ENCODE measurements around the gene QSOX2. TPM values are rescaled to one million over a fixed set of nuclear protein-coding genes. Genes with fewer than 3 reads are reported as not detected.

QSOX2 gene
- total RNA-seq, 1 experiment from 2014 or later, result 9.9 TPM

- intact Hi-C loops (cut with micrococcal nuclease), result no loop called here
- BruUV-seq (replicated peaks), result no TSS peak
- ChIA-PET CTCF (no interaction called here), POLR2A (ENCODE audit: unreplicated experiment) (no interaction called here)
- DNase-seq, result no peak
- no peak overlapping the region for H3K9ac ChIP-seq (ENCODE audit: low read length)
- H3K36me3 ChIP-seq (ENCODE audit: low read depth, low read length), result no peaks in the 10 kb centered on the region
- H3K9me3 ChIP-seq (ENCODE audit: low read length), result no peaks in the 10 kb centered on the region
- TF ChIP-seq EZH2 (IDR thresholded peaks at IDR 0.05; ENCODE audit: low read length, unreplicated experiment) (no peak), CTCF (conservative IDR thresholded peaks at IDR 0.05; ENCODE audit: low read depth, low read length) (no peak), EZH2phosphoT487 (IDR thresholded peaks at IDR 0.05; ENCODE audit: borderline replicate concordance, low read length) (no peak)
- no peak overlapping the region for H2AFZ ChIP-seq (ENCODE audit: low read length)
- H3K4me3 ChIP-seq (ENCODE audit: low read length), result no peak overlapping the region
- no peak overlapping the region for H3K4me2 ChIP-seq (ENCODE audit: low read length)
- no peak for ATAC-seq
- H3F3A ChIP-seq (ENCODE audit: low read length, unreplicated experiment), result no peaks in the 10 kb centered on the region
- H3K27me3 ChIP-seq (ENCODE audit: low read length), result no peaks in the 10 kb centered on the region
- H3K79me2 ChIP-seq (ENCODE audit: low read length), result no peaks in the 10 kb centered on the region
- H3K4me1 ChIP-seq (ENCODE audit: insufficient read depth, low read length), result no peaks in the 10 kb centered on the region
- H3K27ac ChIP-seq (ENCODE audit: low read length), result no peak overlapping the region
- H4K20me1 ChIP-seq (ENCODE audit: low read length), result no peaks in the 10 kb centered on the region
- no peaks in the 10 kb centered on the region for H3K9me2 ChIP-seq (replicated peaks; ENCODE audit: low read length)
These were observed 27.7 kb upstream of the QSOX2 start for GRCh38 chr9:136273244-136273865.

GRCh38 chr9:136270173-136270705 lies 24.6 kb upstream of the QSOX2 start:
- Histone ChIP-seq H3K9ac (ENCODE audit: low read length) (no peak overlapping the region), H3K9me3 (ENCODE audit: low read length) (no peaks in the 10 kb centered on the region), H3K27ac (ENCODE audit: low read length) (no peak overlapping the region), H3K36me3 (ENCODE audit: low read depth, low read length) (no peaks in the 10 kb centered on the region), H3K9me2 (replicated peaks; ENCODE audit: low read length) (no peaks in the 10 kb centered on the region), H4K20me1 (ENCODE audit: low read length) (no peaks in the 10 kb centered on the region), H2AFZ (ENCODE audit: low read length) (no peak overlapping the region), H3K4me3 (ENCODE audit: low read length) (no peak overlapping the region), H3F3A (ENCODE audit: low read length, unreplicated experiment) (no peaks in the 10 kb centered on the region), H3K4me2 (ENCODE audit: low read length) (no peak overlapping the region), H3K79me2 (ENCODE audit: low read length) (no peaks in the 10 kb centered on the region), H3K4me1 (ENCODE audit: insufficient read depth, low read length) (no peaks in the 10 kb centered on the region), H3K27me3 (ENCODE audit: low read length) (no peaks in the 10 kb centered on the region)
- TF ChIP-seq EZH2 (IDR thresholded peaks at IDR 0.05; ENCODE audit: low read length, unreplicated experiment) (no peak), EZH2phosphoT487 (IDR thresholded peaks at IDR 0.05; ENCODE audit: borderline replicate concordance, low read length) (no peak), CTCF (conservative IDR thresholded peaks at IDR 0.05; ENCODE audit: low read depth, low read length) (no peak)
- no peak for ATAC-seq
- no peak for DNase-seq
- ChIA-PET CTCF (no interaction called here), POLR2A (ENCODE audit: unreplicated experiment) (no interaction called here)
- no TSS peak for BruUV-seq (replicated peaks)
- intact Hi-C loops (cut with micrococcal nuclease), result no loop called here

GRCh38 chr9:136268735-136269134 lies 23.1 kb upstream of the QSOX2 start:
- no peaks in the 10 kb centered on the region for H3K27me3 ChIP-seq (ENCODE audit: low read length)
- no peak overlapping the region for H2AFZ ChIP-seq (ENCODE audit: low read length)
- ChIA-PET POLR2A (ENCODE audit: unreplicated experiment) (no interaction called here), CTCF (no interaction called here)
- no peaks in the 10 kb centered on the region for H3K36me3 ChIP-seq (ENCODE audit: low read depth, low read length)
- DNase-seq (no peak), ATAC-seq (no peak)
- H3K4me2 ChIP-seq (ENCODE audit: low read length), result no peak overlapping the region
- TF ChIP-seq CTCF (conservative IDR thresholded peaks at IDR 0.05; ENCODE audit: low read depth, low read length) (no peak), EZH2phosphoT487 (IDR thresholded peaks at IDR 0.05; ENCODE audit: borderline replicate concordance, low read length) (no peak), EZH2 (IDR thresholded peaks at IDR 0.05; ENCODE audit: low read length, unreplicated experiment) (no peak)
- no peaks in the 10 kb centered on the region for H3F3A ChIP-seq (ENCODE audit: low read length, unreplicated experiment)
- no peaks in the 10 kb centered on the region for H3K9me3 ChIP-seq (ENCODE audit: low read length)
- no TSS peak for BruUV-seq (replicated peaks)
- no peak overlapping the region for H3K27ac ChIP-seq (ENCODE audit: low read length)
- no peaks in the 10 kb centered on the region for H3K79me2 ChIP-seq (ENCODE audit: low read length)
- H3K4me1 ChIP-seq (ENCODE audit: insufficient read depth, low read length), result no peaks in the 10 kb centered on the region
- intact Hi-C loops (cut with micrococcal nuclease), result no loop called here
- H4K20me1 ChIP-seq (ENCODE audit: low read length), result no peaks in the 10 kb centered on the region
- no peak overlapping the region for H3K9ac ChIP-seq (ENCODE audit: low read length)
- H3K4me3 ChIP-seq (ENCODE audit: low read length), result no peak overlapping the region
- H3K9me2 ChIP-seq (replicated peaks; ENCODE audit: low read length), result no peaks in the 10 kb centered on the region

All from PC-3 (cell line).